Astrocyte of the spinal cord (primary cell): ENCODE data around the gene PSD2.

Experiments
- DNase-seq: peaks from one replicate; pipeline ENCODE4 v3.0.0; 2011; ENCODE audit warnings: low read depth, low spot score
- H3K4me3 ChIP-seq: 2 replicates; pipeline ENCODE4 v1.5.1; 2011; ENCODE audit warnings: low read depth, mild to moderate bottlenecking, low read length, moderate library complexity
- in situ Hi-C: cut with HindIII; loops from 2 replicates; pipeline ENCODE4 v1.10.0; 2017; ENCODE audit warnings: low sequenced_read_pairs
- TF ChIP-seq, protein P1 (sequence below): IDR thresholded peaks from 2 replicates; pipeline ENCODE4 v1.5.1; 2012; ENCODE audit warnings: low read depth, mild to moderate bottlenecking, low read length, inconsistent platforms

Gene PSD2

DNA sequence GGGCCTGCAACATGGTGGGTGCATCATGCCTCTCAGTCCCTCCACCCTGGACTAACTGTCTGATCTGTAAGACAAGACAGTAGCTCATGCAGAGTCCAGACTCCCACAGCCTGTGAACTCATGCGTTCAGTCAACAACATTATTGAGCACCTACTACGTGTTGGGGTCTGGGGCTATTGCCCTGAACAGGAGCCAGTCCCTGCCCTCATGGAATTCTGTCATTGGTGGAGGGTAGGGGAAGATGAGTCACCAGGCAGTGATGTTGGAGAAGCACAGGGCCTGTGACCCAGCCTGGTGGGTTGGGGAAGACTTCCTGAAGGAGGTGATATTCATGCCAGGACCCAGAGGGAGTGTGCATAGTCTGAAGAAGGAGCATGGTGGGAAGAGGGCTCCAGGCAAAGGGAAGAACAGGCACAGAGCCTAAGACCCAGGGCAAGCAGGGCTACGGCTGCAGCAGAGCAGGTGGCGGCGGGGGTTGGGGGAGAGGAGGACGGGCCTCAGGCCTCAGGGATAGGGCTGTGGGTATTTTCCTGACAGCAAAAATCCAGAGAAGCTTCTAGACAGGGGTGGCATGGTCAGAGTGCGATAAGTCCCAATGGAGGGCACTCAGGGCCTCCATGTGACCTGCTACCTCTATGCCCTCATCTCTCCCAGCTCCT lies 26.7 kb upstream of the PSD2 start:
- in situ Hi-C loops, result loop anchor here (25.0 kb wide), 1 partner anchor 132 kb away; the partner anchor contains the start of gene CXXC5
- TF ChIP-seq, protein P1, sequence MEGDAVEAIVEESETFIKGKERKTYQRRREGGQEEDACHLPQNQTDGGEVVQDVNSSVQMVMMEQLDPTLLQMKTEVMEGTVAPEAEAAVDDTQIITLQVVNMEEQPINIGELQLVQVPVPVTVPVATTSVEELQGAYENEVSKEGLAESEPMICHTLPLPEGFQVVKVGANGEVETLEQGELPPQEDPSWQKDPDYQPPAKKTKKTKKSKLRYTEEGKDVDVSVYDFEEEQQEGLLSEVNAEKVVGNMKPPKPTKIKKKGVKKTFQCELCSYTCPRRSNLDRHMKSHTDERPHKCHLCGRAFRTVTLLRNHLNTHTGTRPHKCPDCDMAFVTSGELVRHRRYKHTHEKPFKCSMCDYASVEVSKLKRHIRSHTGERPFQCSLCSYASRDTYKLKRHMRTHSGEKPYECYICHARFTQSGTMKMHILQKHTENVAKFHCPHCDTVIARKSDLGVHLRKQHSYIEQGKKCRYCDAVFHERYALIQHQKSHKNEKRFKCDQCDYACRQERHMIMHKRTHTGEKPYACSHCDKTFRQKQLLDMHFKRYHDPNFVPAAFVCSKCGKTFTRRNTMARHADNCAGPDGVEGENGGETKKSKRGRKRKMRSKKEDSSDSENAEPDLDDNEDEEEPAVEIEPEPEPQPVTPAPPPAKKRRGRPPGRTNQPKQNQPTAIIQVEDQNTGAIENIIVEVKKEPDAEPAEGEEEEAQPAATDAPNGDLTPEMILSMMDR, result no peak
- no peak for DNase-seq
- H3K4me3 ChIP-seq, result no peak overlapping the region

DNA sequence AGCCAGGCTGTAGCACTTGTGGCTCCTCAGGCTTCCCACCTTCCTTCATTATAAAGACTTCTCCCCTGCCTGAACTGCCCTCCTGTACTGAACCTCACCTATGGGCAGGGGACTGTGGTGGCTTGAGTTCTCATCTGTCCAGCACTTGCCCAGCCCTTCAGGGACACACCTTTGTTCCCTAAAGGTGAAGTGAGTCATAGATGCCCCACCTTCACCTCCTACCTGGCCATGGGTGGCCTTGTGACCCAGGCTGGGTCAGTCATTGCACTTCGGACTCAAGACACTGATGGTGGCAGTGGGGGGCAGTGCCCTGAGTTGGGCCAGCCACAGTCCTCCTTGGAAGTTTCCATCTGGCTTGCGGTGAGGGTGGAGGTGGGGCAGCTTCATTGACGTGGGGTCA lies 26.1 kb upstream of the PSD2 start:
- no peak for DNase-seq
- in situ Hi-C loops, result loop anchor here (25.0 kb wide), 1 partner anchor 132 kb away; the partner anchor contains the start of gene CXXC5
- no peak overlapping the region for H3K4me3 ChIP-seq
- TF ChIP-seq, protein P1, result no peak

DNA sequence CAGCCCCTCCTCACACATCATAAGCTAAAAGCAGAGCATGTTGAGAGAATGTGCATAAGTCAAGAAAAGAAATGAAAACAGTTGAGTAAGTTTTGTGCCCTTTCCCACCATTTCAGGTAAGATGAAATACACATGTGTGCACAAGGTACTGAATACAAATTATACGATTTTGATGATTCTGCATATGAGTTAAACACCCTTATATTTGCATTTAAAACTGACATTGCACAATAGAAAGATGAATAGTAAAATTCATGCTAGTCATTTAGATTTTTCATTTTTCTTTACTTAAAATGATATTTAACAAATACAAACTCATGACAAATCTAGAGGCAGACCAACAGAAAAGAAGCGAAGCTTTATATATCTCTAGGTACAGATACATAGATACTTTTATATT lies 24.9 kb upstream of the PSD2 start:
- TF ChIP-seq, protein P1, result no peak

DNA sequence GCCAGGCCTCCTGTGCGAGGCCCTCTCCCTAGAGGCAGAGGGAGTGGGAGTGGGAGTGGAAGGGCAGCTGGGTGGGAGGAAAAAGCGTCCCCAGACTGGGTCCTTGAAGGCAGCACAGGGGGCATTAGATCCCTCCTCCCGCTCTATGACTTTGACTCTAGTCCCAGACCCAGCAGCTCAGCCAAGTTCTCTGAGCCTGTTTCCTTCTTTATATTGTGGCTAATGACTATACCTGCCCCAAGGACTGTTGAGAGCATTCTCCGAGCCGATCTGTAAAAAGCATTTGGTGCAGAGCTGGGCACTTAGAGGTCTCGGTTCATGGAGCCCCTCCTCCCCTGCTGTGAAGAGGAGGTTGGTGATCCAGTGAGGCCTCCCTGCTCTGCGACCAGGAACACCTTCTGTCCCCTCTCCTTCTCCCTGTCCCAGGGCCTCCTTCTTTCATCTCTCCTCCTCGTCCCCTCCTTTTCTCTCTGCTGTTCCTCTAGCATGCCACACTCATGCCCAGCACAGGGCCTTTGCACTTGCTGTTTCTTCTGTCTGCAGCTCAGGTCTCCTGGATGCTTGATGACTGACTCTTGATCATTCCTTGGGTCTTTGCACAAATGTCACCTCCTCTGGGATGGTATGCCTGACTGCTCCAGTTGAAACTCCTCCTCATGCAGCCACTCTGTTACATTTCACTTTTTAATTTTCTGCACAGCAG lies 23.4 kb upstream of the PSD2 start:
- no peak overlapping the region for H3K4me3 ChIP-seq
- DNase-seq, result no peak
- in situ Hi-C loops, result loop anchor here (25.0 kb wide), 1 partner anchor 135 kb away; the partner anchor contains the start of gene CXXC5
- TF ChIP-seq, protein P1, result no peak

More for the DNA sequence above, 24.9 kb upstream of the PSD2 start:
- DNase-seq, result no peak
- in situ Hi-C loops, result loop anchor here (25.0 kb wide), 1 partner anchor 133 kb away; the partner anchor contains the start of gene CXXC5
- no peak overlapping the region for H3K4me3 ChIP-seq

DNA sequence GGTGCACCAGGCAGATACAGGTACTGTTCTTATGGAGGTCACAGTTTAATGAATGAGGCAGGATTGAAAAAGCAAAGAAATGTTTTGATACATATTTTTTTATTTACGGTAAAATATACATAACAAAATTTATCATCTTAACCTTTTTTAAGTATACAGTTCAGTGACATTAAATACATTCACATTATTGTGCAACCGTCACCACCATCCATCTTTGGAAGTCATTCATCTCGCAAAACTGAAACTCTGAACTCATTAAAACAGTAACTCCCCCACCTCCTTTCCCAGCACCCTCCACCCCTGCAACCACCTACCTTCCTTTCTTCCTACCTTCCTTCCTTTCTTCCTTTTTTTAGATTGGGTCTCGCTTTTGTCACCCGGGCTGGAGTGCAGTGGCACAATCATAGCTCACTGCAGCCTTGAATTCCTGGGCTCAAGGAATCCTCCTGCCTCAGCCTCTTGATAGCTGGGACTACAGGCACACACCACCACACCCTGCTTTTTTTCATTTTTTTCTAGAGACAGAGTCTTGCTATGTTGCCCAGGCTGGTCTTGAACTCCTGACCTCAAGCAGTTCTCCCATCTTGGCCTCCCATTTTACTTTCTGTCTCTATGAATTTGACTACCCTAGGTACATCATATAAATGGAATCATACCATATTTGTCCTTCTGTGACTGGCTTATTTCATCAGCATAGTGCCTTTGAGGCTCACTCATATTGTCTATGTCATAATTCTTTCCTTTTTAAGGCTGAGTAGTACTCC lies 22.5 kb upstream of the PSD2 start:
- H3K4me3 ChIP-seq, result no peak overlapping the region
- DNase-seq, result no peak
- in situ Hi-C loops, result loop anchor here (25.0 kb wide), 1 partner anchor 136 kb away; the partner anchor contains the start of gene CXXC5
- TF ChIP-seq, protein P1, result no peak

DNA sequence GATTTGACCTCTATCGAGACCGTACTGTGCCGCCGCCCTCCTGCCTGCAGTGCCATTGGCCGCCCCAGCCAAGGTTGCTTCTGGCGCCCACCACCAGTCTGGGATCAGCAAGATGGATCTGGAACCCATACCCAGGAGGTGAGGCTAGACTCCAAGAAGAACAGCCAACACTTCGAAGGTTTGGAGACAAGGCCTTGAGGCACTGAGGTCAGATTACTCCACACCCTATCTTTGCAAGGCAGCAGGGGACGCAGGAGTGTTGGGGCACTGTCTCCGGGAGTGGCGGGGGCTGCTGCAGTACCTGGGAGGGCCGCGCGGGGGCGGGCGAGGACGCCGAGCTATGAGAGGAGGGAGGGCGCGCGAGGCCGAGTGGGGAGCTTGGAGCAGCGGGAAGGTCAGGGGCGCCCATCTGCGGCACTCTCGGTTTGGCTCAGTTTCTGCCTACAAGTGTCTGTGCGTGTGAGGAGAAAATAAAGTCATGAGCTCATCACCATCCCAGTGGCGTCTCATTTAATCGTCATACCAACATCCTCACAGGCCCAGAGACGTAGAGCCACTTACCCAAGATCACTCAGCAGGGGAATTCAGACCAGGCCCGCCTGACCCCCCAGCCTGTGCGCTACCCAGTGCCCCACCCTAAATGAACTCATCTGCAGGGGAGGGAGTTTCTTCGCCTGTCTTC lies 20.5 kb upstream of the PSD2 start:
- no peak overlapping the region for H3K4me3 ChIP-seq
- in situ Hi-C loops, result loop anchor here (25.0 kb wide), 1 partner anchor 138 kb away; the partner anchor contains the start of gene CXXC5
- DNase-seq, result peak; percentile 46
- TF ChIP-seq, protein P1, result peak; percentile 94
